ENCODE measurements around the gene UFD1.
A peak's percentile ranks its signal among the peaks of the same experiment; 100 is the strongest.

UFD1 gene

GRCh38 chr22:19478901-19479354 lies at the start of gene UFD1:
TSS of gene UFD1 (minus strand) at chr22:19479193. CDS start at chr22:19479085, 108 bp downstream.
- Mint-ChIP-seq H3K27ac (peak within 1 kb of the TSS; percentile 100), H3K9me3 (no peaks in the 10 kb centered on the region), H3K27me3 (no peaks in the 10 kb centered on the region), H3K4me1 (peaks cover 47% of the 10 kb centered on the region), H3K4me3 (peak within 1 kb of the TSS; percentile 98 to 99)
- ATAC-seq (peak; percentile 72), DNase-seq (peak; percentile 86)

- DNase-seq (no peak), ATAC-seq (no peak)
- no peak overlapping the region for H3K4me3 Mint-ChIP-seq
- no peaks in the 10 kb centered on the region for H3K9me3 Mint-ChIP-seq
- peaks cover 21% of the 10 kb centered on the region for H3K4me1 Mint-ChIP-seq
- H3K27me3 Mint-ChIP-seq: peaks cover 39% of the 10 kb centered on the region
- peak overlapping the region in 1 of 2 donors; percentile 19 for H3K27ac Mint-ChIP-seq
Observed at GRCh38 chr22:19527861-19528417, 48.9 kb upstream of the UFD1 start.

GRCh38 chr22:19527321-19527721 lies 48.3 kb upstream of the UFD1 start:
- DNase-seq (no peak), ATAC-seq (no peak)
- Mint-ChIP-seq H3K27ac (no peak overlapping the region), H3K27me3 (peaks cover 45% of the 10 kb centered on the region), H3K9me3 (no peaks in the 10 kb centered on the region), H3K4me3 (no peak overlapping the region), H3K4me1 (peaks cover 26% of the 10 kb centered on the region)

GRCh38 chr22:19526702-19527111 lies 47.7 kb upstream of the UFD1 start:
- no peak overlapping the region for H3K27ac Mint-ChIP-seq
- no peak for ATAC-seq
- H3K4me1 Mint-ChIP-seq: peaks cover 26% of the 10 kb centered on the region
- no peaks in the 10 kb centered on the region for H3K9me3 Mint-ChIP-seq
- DNase-seq: no peak
- peaks cover 50% of the 10 kb centered on the region for H3K27me3 Mint-ChIP-seq
- no peak overlapping the region for H3K4me3 Mint-ChIP-seq

GRCh38 chr22:19526076-19526701 lies 47.2 kb upstream of the UFD1 start:
- peaks cover 26% of the 10 kb centered on the region for H3K4me1 Mint-ChIP-seq
- H3K27me3 Mint-ChIP-seq: peaks cover 51% of the 10 kb centered on the region
- H3K27ac Mint-ChIP-seq: no peak overlapping the region
- no peaks in the 10 kb centered on the region for H3K9me3 Mint-ChIP-seq
- no peak overlapping the region for H3K4me3 Mint-ChIP-seq
- no peak for DNase-seq
- no peak for ATAC-seq

GRCh38 chr22:19525666-19526065 lies 46.7 kb upstream of the UFD1 start:
- peaks cover 51% of the 10 kb centered on the region for H3K27me3 Mint-ChIP-seq
- no peaks in the 10 kb centered on the region for H3K9me3 Mint-ChIP-seq
- ATAC-seq (no peak), DNase-seq (no peak)
- no peak overlapping the region for H3K27ac Mint-ChIP-seq
- H3K4me3 Mint-ChIP-seq: no peak overlapping the region
- H3K4me1 Mint-ChIP-seq: peaks cover 26% of the 10 kb centered on the region

- Mint-ChIP-seq H3K27me3 (peaks cover 51% of the 10 kb centered on the region), H3K9me3 (no peaks in the 10 kb centered on the region), H3K4me1 (peaks cover 26% of the 10 kb centered on the region), H3K27ac (peak overlapping the region in 1 of 2 donors; percentile 30), H3K4me3 (peak overlapping the region; percentile 61 to 79)
- DNase-seq (no peak), ATAC-seq (no peak)
Observed at GRCh38 chr22:19525116-19525660, 46.2 kb upstream of the UFD1 start.

- DNase-seq (peak in 1 of 2 donors; percentile 30), ATAC-seq (peak; percentile 40)
- H3K27me3 Mint-ChIP-seq: peaks cover 51% of the 10 kb centered on the region
- no peaks in the 10 kb centered on the region for H3K9me3 Mint-ChIP-seq
- peak within 1 kb of the TSS; percentile 61 to 80 for H3K4me3 Mint-ChIP-seq
- peak within 1 kb of the TSS in 1 of 2 donors; percentile 30 for H3K27ac Mint-ChIP-seq
- peaks cover 26% of the 10 kb centered on the region for H3K4me1 Mint-ChIP-seq
Observed at GRCh38 chr22:19524170-19525115, 45.5 kb upstream of the UFD1 start, which contains the start of gene CLDN5. TSS of gene CLDN5 (minus strand) at chr22:19524410. CDS start at chr22:19524255, 155 bp downstream.

- Mint-ChIP-seq H3K4me1 (peaks cover 26% of the 10 kb centered on the region), H3K27me3 (peaks cover 51% of the 10 kb centered on the region), H3K4me3 (peak overlapping the region; percentile 45 to 80), H3K9me3 (no peaks in the 10 kb centered on the region), H3K27ac (no peak overlapping the region)
- ATAC-seq: peak; percentile 64
- peak; percentile 31 to 44 for DNase-seq
Observed at GRCh38 chr22:19523240-19524169, 44.5 kb upstream of the UFD1 start.

GRCh38 chr22:19522881-19523239 lies 43.9 kb upstream of the UFD1 start:
- Mint-ChIP-seq H3K4me1 (peaks cover 26% of the 10 kb centered on the region), H3K27ac (peak overlapping the region in 1 of 2 donors; percentile 75), H3K4me3 (peak overlapping the region; percentile 45 to 80), H3K9me3 (no peaks in the 10 kb centered on the region), H3K27me3 (peaks cover 51% of the 10 kb centered on the region)
- no peak for ATAC-seq
- DNase-seq: no peak

GRCh38 chr22:19522190-19522880 lies 43.3 kb upstream of the UFD1 start:
- DNase-seq: no peak
- H3K4me3 Mint-ChIP-seq: peak overlapping the region; percentile 45 to 80

GRCh38 chr22:19520566-19521305 lies 41.7 kb upstream of the UFD1 start:
- ATAC-seq: no peak
- H3K27ac Mint-ChIP-seq: no peak overlapping the region
- peaks cover 39% of the 10 kb centered on the region for H3K27me3 Mint-ChIP-seq
- H3K9me3 Mint-ChIP-seq: no peaks in the 10 kb centered on the region
- no peak for DNase-seq
- H3K4me1 Mint-ChIP-seq: peaks cover 26% of the 10 kb centered on the region
- no peak overlapping the region for H3K4me3 Mint-ChIP-seq

More at GRCh38 chr22:19522190-19522880, 43.3 kb upstream of the UFD1 start:
- no peaks in the 10 kb centered on the region for H3K9me3 Mint-ChIP-seq
- ATAC-seq: no peak
- H3K27me3 Mint-ChIP-seq: peaks cover 51% of the 10 kb centered on the region
- peaks cover 26% of the 10 kb centered on the region for H3K4me1 Mint-ChIP-seq
- peak overlapping the region in 1 of 2 donors; percentile 75 for H3K27ac Mint-ChIP-seq

- Mint-ChIP-seq H3K27me3 (peaks cover 32% of the 10 kb centered on the region), H3K9me3 (no peaks in the 10 kb centered on the region), H3K27ac (no peak overlapping the region), H3K4me1 (peaks cover 23% of the 10 kb centered on the region), H3K4me3 (no peak overlapping the region)
- DNase-seq: no peak
- no peak for ATAC-seq
Observed at GRCh38 chr22:19520007-19520406, 41.0 kb upstream of the UFD1 start.
